Ishikawa (cell line): ENCODE data around the gene CTNNA3.

Experiments used
- CEBPB ChIP-seq: IDR thresholded peaks from 2 replicates; pipeline ENCODE4 v1.6.1; 2012
- CREB1 ChIP-seq: IDR thresholded peaks from 2 replicates; pipeline ENCODE4 v1.6.1; 2012; ENCODE audit warnings: low read depth
- EGR1 ChIP-seq: IDR thresholded peaks from 2 replicates; pipeline ENCODE4 v1.6.1; 2012
- EP300 ChIP-seq: IDR thresholded peaks from 2 replicates; pipeline ENCODE4 v1.6.1; 2012; ENCODE audit warnings: borderline replicate concordance
- FOXM1 ChIP-seq: IDR thresholded peaks from 2 replicates; pipeline ENCODE4 v1.6.1; 2012; ENCODE audit warnings: low read depth, borderline replicate concordance
- NFIC ChIP-seq: IDR thresholded peaks from 2 replicates; pipeline ENCODE4 v1.6.1; 2012
- RAD21 ChIP-seq: IDR thresholded peaks from 2 replicates; pipeline ENCODE4 v1.6.1; 2012; ENCODE audit warnings: low read depth
- TAF1 ChIP-seq: IDR thresholded peaks from 2 replicates; pipeline ENCODE4 v1.6.1; 2012; ENCODE audit warnings: low read depth, mild to moderate bottlenecking
- TCF12 ChIP-seq: IDR thresholded peaks from 2 replicates; pipeline ENCODE4 v1.6.1; 2012; ENCODE audit warnings: low read depth
- TEAD4 ChIP-seq: IDR thresholded peaks from 2 replicates; pipeline ENCODE4 v1.6.1; 2012
- YY1 ChIP-seq: IDR thresholded peaks from 2 replicates; pipeline ENCODE4 v1.6.1; 2012; ENCODE audit warnings: low read depth
- ZBTB7A ChIP-seq: IDR thresholded peaks from 2 replicates; pipeline ENCODE4 v1.6.1; 2012; ENCODE audit warnings: low read depth
- TF ChIP-seq, protein P1 (sequence below): IDR thresholded peaks from 2 replicates; pipeline ENCODE4 v1.6.1; 2012
- TF ChIP-seq, protein P2 (sequence below): IDR thresholded peaks from 2 replicates; pipeline ENCODE4 v1.6.1; 2012; ENCODE audit warnings: low read depth, mild to moderate bottlenecking
- TF ChIP-seq, protein P3 (sequence below): IDR thresholded peaks from 2 replicates; pipeline ENCODE4 v1.6.1; 2012

Gene CTNNA3

DNA sequence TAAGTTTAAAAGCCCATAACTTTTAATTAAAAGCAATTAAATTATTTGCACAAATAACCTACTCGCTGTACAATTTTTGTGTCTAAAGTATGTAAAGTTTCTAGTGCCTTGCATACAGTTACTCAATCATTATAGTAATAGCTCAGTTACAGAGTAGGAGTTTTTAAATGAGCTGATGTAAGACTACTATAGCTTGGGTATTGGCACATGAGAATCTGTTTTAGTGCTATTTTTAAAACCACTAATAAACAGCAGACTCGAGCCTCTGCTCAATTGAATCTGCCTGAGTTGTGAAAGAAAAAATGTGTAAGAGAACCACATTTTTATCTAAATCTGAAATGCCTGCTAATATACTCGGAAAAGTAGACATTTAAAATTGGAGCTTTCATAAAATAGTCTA is 31.1 kb downstream of the CTNNA3 start:
- no peak for TF ChIP-seq EGR1
- TF ChIP-seq, protein P1, sequence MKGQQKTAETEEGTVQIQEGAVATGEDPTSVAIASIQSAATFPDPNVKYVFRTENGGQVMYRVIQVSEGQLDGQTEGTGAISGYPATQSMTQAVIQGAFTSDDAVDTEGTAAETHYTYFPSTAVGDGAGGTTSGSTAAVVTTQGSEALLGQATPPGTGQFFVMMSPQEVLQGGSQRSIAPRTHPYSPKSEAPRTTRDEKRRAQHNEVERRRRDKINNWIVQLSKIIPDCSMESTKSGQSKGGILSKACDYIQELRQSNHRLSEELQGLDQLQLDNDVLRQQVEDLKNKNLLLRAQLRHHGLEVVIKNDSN: no peak

DNA sequence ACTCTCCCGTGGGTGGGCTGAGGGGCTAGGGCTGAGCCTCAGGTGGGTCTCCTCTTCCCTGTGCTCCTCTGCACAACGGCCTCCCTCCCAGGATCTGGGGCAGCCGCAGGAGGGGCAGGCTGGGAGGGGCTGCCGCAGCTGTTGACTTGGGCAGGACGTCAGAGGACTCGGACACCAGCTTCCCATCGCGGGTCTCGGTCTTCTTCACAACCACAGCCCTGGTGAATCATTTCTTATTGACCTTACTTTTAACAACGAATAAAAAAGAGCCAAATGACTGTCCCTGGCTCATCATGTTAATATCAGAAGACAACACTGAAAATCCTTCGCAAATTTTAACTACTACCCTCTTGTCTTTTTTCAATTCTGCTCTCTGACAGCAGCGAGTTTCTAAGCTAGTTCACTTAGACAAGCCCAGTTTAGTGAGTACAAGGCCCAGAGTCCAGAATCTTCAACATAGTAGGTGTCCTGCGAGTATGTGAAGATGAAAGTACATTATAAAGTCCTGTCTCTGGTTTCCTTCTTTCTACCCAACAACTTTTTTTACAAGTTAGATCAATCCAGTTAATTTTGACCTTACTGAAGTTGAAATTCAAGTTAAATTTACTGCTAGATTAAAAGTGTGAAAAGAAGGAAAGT is 32.4 kb downstream of the CTNNA3 start:
- no peak for TF ChIP-seq EGR1
- TF ChIP-seq, protein P2, sequence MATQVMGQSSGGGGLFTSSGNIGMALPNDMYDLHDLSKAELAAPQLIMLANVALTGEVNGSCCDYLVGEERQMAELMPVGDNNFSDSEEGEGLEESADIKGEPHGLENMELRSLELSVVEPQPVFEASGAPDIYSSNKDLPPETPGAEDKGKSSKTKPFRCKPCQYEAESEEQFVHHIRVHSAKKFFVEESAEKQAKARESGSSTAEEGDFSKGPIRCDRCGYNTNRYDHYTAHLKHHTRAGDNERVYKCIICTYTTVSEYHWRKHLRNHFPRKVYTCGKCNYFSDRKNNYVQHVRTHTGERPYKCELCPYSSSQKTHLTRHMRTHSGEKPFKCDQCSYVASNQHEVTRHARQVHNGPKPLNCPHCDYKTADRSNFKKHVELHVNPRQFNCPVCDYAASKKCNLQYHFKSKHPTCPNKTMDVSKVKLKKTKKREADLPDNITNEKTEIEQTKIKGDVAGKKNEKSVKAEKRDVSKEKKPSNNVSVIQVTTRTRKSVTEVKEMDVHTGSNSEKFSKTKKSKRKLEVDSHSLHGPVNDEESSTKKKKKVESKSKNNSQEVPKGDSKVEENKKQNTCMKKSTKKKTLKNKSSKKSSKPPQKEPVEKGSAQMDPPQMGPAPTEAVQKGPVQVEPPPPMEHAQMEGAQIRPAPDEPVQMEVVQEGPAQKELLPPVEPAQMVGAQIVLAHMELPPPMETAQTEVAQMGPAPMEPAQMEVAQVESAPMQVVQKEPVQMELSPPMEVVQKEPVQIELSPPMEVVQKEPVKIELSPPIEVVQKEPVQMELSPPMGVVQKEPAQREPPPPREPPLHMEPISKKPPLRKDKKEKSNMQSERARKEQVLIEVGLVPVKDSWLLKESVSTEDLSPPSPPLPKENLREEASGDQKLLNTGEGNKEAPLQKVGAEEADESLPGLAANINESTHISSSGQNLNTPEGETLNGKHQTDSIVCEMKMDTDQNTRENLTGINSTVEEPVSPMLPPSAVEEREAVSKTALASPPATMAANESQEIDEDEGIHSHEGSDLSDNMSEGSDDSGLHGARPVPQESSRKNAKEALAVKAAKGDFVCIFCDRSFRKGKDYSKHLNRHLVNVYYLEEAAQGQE: no peak

DNA sequence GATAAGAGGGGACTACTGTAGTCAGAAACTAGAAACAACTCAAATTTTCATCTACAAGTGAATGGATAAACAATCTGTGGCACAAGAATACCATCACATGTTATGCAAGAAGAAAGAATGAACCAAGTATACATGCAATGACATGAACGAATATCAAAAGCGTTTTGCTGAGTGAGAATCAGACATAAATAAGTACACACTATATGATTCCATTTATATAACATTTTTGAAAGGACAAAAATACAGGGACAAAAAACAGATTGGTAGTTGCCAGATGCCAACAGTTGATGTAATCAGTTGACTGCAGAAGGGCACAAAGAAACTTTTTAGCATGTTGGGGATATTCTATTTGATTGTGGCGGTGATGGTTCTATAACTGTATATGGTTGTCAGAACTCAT is 33.6 kb downstream of the CTNNA3 start:
- TF ChIP-seq TAF1 (no peak), TEAD4 (no peak), YY1 (no peak), FOXM1 (no peak), TCF12 (no peak), NFIC (no peak), RAD21 (no peak), CEBPB (no peak), EGR1 (no peak), ZBTB7A (no peak), CREB1 (no peak), EP300 (no peak)
- TF ChIP-seq, protein P2: no peak
- TF ChIP-seq, protein P1: no peak
- TF ChIP-seq, protein P3, sequence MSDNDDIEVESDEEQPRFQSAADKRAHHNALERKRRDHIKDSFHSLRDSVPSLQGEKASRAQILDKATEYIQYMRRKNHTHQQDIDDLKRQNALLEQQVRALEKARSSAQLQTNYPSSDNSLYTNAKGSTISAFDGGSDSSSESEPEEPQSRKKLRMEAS: no peak

DNA sequence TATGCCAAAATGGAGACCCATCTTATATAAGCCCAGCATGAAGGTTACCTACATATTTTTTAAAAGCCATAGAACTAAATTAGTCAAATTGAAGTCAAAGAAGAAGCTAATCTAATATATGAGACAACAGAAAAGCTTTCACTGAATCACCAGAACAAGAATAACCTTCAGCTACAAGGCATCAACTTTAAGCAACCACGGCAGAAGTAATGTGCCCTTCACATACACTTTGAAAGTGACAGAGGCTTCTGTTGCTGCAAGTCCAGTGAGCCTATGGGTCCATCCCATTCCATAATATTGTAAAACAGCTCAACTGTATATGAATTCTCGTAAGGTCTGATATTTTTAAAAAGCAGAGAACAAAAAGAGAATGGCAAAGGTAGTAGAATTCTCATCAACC is 36.5 kb downstream of the CTNNA3 start:
- TF ChIP-seq ZBTB7A: no peak
- no peak for TF ChIP-seq NFIC
- TF ChIP-seq, protein P1: no peak
- TF ChIP-seq TEAD4: no peak
- no peak for TF ChIP-seq EP300
- TF ChIP-seq TCF12: no peak

DNA sequence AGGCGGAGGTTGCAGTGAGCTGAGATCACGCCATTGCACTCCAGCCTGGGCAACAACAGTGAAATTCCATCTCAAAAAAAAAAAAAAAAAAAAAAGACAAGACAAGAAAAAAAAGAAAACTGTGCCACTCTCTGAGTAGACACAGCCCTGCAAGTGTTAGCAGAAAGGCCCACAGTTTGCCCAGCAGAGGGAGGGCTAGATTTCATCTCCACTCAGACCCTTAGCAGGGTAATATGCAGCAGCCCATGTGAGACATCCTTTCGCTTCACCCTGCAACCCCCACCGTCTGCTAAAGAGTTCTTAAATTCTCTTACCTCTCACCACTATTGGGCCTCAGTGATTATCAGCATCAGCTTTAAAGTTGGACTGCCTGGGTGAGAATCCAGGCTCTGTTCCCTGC is 38.2 kb downstream of the CTNNA3 start:
- TF ChIP-seq CREB1 (no peak), CEBPB (no peak), FOXM1 (no peak), NFIC (no peak), TEAD4 (no peak), EGR1 (no peak), YY1 (no peak), TCF12 (no peak), TAF1 (no peak), EP300 (no peak), ZBTB7A (no peak), RAD21 (no peak)
- TF ChIP-seq, protein P2: no peak
- TF ChIP-seq, protein P3: no peak
- TF ChIP-seq, protein P1: no peak
